Tibial nerve (tissue), 4 donors: ENCODE data around the gene GOPC.

Experiments
- EP300 ChIP-seq, 2 donors: sonication (generic); formaldehyde crosslinking; IDR thresholded peaks; one replicate each; pipeline ENCODE4 v1.6.1; 2017; ENCODE audit warnings: antibody characterized with exemption in 2 of 2, mild to moderate bottlenecking in 1 of 2
- POLR2A ChIP-seq, 2 donors: fragments of 450-650 bp; IDR thresholded peaks; one replicate each; pipeline ENCODE4 v1.6.1; 2017; ENCODE audit warnings: antibody characterized with exemption in 2 of 2, mild to moderate bottlenecking in 2 of 2, moderate library complexity in 2 of 2
- TF ChIP-seq, protein P1 (sequence below), 5 experiments: fragments of 200-600 bp in 3 of 5; fragments of 450-650 bp in 2 of 5; sonication (generic) in 3 of 5; IDR thresholded peaks; one replicate each; pipeline ENCODE4 v1.5.1; 2016 to 2019; ENCODE audit warnings: antibody characterized with exemption in 5 of 5, mild to moderate bottlenecking in 3 of 5, moderate library complexity in 2 of 5

DNA sequence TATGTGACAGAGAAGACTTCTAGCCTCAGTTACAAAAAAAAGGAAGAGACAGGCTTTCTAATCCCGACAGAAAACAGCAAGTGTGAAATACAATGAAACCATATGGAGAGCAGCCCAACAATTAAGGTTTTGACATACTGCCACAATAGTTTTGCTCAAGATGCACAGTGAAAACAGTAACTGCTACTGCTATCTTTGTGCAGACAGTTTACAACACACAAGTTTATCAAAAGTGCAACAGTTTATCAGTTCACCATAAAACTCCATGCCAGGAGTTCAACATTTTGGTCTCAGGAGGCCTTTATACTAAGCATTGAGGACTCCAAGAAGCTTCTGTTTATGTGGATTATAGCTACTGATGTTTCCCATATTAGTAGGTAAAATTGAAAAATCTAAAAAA lies 37.6 kb downstream of the GOPC start:
- TF ChIP-seq, protein P1, sequence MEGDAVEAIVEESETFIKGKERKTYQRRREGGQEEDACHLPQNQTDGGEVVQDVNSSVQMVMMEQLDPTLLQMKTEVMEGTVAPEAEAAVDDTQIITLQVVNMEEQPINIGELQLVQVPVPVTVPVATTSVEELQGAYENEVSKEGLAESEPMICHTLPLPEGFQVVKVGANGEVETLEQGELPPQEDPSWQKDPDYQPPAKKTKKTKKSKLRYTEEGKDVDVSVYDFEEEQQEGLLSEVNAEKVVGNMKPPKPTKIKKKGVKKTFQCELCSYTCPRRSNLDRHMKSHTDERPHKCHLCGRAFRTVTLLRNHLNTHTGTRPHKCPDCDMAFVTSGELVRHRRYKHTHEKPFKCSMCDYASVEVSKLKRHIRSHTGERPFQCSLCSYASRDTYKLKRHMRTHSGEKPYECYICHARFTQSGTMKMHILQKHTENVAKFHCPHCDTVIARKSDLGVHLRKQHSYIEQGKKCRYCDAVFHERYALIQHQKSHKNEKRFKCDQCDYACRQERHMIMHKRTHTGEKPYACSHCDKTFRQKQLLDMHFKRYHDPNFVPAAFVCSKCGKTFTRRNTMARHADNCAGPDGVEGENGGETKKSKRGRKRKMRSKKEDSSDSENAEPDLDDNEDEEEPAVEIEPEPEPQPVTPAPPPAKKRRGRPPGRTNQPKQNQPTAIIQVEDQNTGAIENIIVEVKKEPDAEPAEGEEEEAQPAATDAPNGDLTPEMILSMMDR (IDR thresholded peaks at IDR 0.05): no peak
- TF ChIP-seq POLR2A (IDR thresholded peaks at IDR 0.05): no peak
- no peak for TF ChIP-seq EP300 (IDR thresholded peaks at IDR 0.05)
